ENCODE data around the gene PDPK1.
"Not testable (repeated sequence)": the region's sequence is repeated elsewhere in the genome, so short reads cannot be mapped to it uniquely, and the experiment has no call there.

Gene PDPK1

GRCh38 chr16:2539845-2540458 lies 2.1 kb downstream of the PDPK1 start:
- DNase-seq (ENCODE audit: low spot score in 2 of 2) (peak in 1 of 2 donors; percentile 70), ATAC-seq (peak; percentile 41)
- H3K9me3 Mint-ChIP-seq, H3K27ac Mint-ChIP-seq: not testable (repeated sequence)
- H3K36me3 Mint-ChIP-seq = peaks cover 29% of the 10 kb centered on the region
- H3K4me3 Mint-ChIP-seq = peak overlapping the region; percentile 74
- H3K4me1 Mint-ChIP-seq = peaks cover 33% of the 10 kb centered on the region

- not testable (repeated sequence) for DNase-seq (ENCODE audit: low spot score in 2 of 2); ATAC-seq; H3K9me3 Mint-ChIP-seq
- H3K27ac Mint-ChIP-seq = peak overlapping the region; percentile 88
- peaks cover 34% of the 10 kb centered on the region for H3K36me3 Mint-ChIP-seq
- peak overlapping the region; percentile 40 for H3K4me3 Mint-ChIP-seq
- H3K4me1 Mint-ChIP-seq = peaks cover 39% of the 10 kb centered on the region
These were observed 3.1 kb downstream of the PDPK1 start for GRCh38 chr16:2540912-2541311.

- Mint-ChIP-seq H3K36me3 (peaks cover 34% of the 10 kb centered on the region), H3K4me1 (peaks cover 39% of the 10 kb centered on the region), H3K27ac (peak overlapping the region; percentile 88), H3K4me3 (peak overlapping the region; percentile 40)
- not testable (repeated sequence) for ATAC-seq; H3K9me3 Mint-ChIP-seq; DNase-seq (ENCODE audit: low spot score in 2 of 2)
These were observed 3.6 kb downstream of the PDPK1 start for GRCh38 chr16:2541409-2541808.

- not testable (repeated sequence) for H3K27ac Mint-ChIP-seq; H3K4me3 Mint-ChIP-seq; ATAC-seq; H3K9me3 Mint-ChIP-seq; DNase-seq (ENCODE audit: low spot score in 2 of 2)
- H3K36me3 Mint-ChIP-seq = peaks cover 28% of the 10 kb centered on the region
- peaks cover 35% of the 10 kb centered on the region for H3K4me1 Mint-ChIP-seq
These were observed 6.0 kb downstream of the PDPK1 start for GRCh38 chr16:2543771-2544170.

- not testable (repeated sequence) for DNase-seq (ENCODE audit: low spot score in 2 of 2); H3K4me1 Mint-ChIP-seq; H3K9me3 Mint-ChIP-seq; H3K27ac Mint-ChIP-seq; H3K4me3 Mint-ChIP-seq; ATAC-seq; H3K36me3 Mint-ChIP-seq
These were observed 12.6 kb downstream of the PDPK1 start for GRCh38 chr16:2550283-2550878.

- not testable (repeated sequence) for H3K36me3 Mint-ChIP-seq; H3K27ac Mint-ChIP-seq; DNase-seq (ENCODE audit: low spot score in 2 of 2)
These were observed 13.6 kb downstream of the PDPK1 start for GRCh38 chr16:2551420-2551889.

GRCh38 chr16:2554709-2555425 lies 17.0 kb downstream of the PDPK1 start:
- H3K36me3 Mint-ChIP-seq; H3K27ac Mint-ChIP-seq; DNase-seq (ENCODE audit: low spot score in 2 of 2); ATAC-seq; H3K4me3 Mint-ChIP-seq; H3K4me1 Mint-ChIP-seq; H3K9me3 Mint-ChIP-seq: not testable (repeated sequence)

More at GRCh38 chr16:2551420-2551889, 13.6 kb downstream of the PDPK1 start:
- not testable (repeated sequence) for H3K4me3 Mint-ChIP-seq, H3K4me1 Mint-ChIP-seq, ATAC-seq, H3K9me3 Mint-ChIP-seq

GRCh38 chr16:2557150-2557549 lies 19.3 kb downstream of the PDPK1 start:
- not testable (repeated sequence) for DNase-seq (ENCODE audit: low spot score in 2 of 2); H3K9me3 Mint-ChIP-seq; H3K27ac Mint-ChIP-seq; H3K4me3 Mint-ChIP-seq; H3K4me1 Mint-ChIP-seq; H3K36me3 Mint-ChIP-seq; ATAC-seq

GRCh38 chr16:2560131-2560797 lies 22.4 kb downstream of the PDPK1 start:
- DNase-seq (ENCODE audit: low spot score in 2 of 2); H3K36me3 Mint-ChIP-seq; H3K4me1 Mint-ChIP-seq; H3K9me3 Mint-ChIP-seq; H3K4me3 Mint-ChIP-seq; H3K27ac Mint-ChIP-seq; ATAC-seq: not testable (repeated sequence)

- not testable (repeated sequence) for H3K27ac Mint-ChIP-seq, H3K36me3 Mint-ChIP-seq, H3K9me3 Mint-ChIP-seq, H3K4me1 Mint-ChIP-seq, H3K4me3 Mint-ChIP-seq
- DNase-seq (ENCODE audit: low spot score in 2 of 2) (peak; percentile 52 to 71), ATAC-seq (peak; percentile 95)
These were observed 22.9 kb downstream of the PDPK1 start for GRCh38 chr16:2560798-2561133.

- not testable (repeated sequence) for DNase-seq (ENCODE audit: low spot score in 2 of 2); ATAC-seq; H3K27ac Mint-ChIP-seq; H3K9me3 Mint-ChIP-seq; H3K4me1 Mint-ChIP-seq; H3K4me3 Mint-ChIP-seq; H3K36me3 Mint-ChIP-seq
These were observed 29.7 kb downstream of the PDPK1 start for GRCh38 chr16:2567506-2567905.

- H3K9me3 Mint-ChIP-seq; ATAC-seq; H3K36me3 Mint-ChIP-seq; DNase-seq (ENCODE audit: low spot score in 2 of 2); H3K27ac Mint-ChIP-seq; H3K4me3 Mint-ChIP-seq; H3K4me1 Mint-ChIP-seq: not testable (repeated sequence)
These were observed 30.8 kb downstream of the PDPK1 start for GRCh38 chr16:2568573-2568972.

GRCh38 chr16:2572704-2573103 lies 34.9 kb downstream of the PDPK1 start:
- not testable (repeated sequence) for H3K4me3 Mint-ChIP-seq; DNase-seq (ENCODE audit: low spot score in 2 of 2); H3K9me3 Mint-ChIP-seq; H3K36me3 Mint-ChIP-seq; H3K27ac Mint-ChIP-seq; H3K4me1 Mint-ChIP-seq
- ATAC-seq = peak; percentile 85

GRCh38 chr16:2575839-2576238 lies 38.0 kb downstream of the PDPK1 start:
- DNase-seq (ENCODE audit: low spot score in 2 of 2); H3K36me3 Mint-ChIP-seq; H3K9me3 Mint-ChIP-seq; H3K4me1 Mint-ChIP-seq; ATAC-seq; H3K4me3 Mint-ChIP-seq; H3K27ac Mint-ChIP-seq: not testable (repeated sequence)

- H3K4me1 Mint-ChIP-seq, H3K4me3 Mint-ChIP-seq, H3K27ac Mint-ChIP-seq, H3K36me3 Mint-ChIP-seq, H3K9me3 Mint-ChIP-seq, ATAC-seq: not testable (repeated sequence)
- DNase-seq (ENCODE audit: low spot score in 2 of 2) = peak in 1 of 2 donors; percentile 41
These were observed 39.2 kb downstream of the PDPK1 start for GRCh38 chr16:2577044-2577443.

All from stimulated activated effector memory CD8-positive, alpha-beta T cell treated with anti-CD3 and anti-CD28 coated beads, Interleukin-12 subunit alpha, Interleukin-12 subunit beta, amount 100 ng/mL, for 72 hours (primary cell).